HEK293 (cell line): ENCODE results near the gene MAS1.

Experiments
- CTCF ChIA-PET: fragments of 350-600 bp; formaldehyde crosslinking; extraction: SDS; loops from one replicate; lab custom pipeline; 2021; ENCODE audit warnings: antibody characterized with exemption; lab: Yijun Ruan, JAX
- POLR2A ChIA-PET: fragments of 300-600 bp; formaldehyde crosslinking; extraction: SDS; loops from one replicate; lab custom pipeline; 2020; ENCODE audit warnings: antibody characterized with exemption, inconsistent platforms; lab: Yijun Ruan, JAX
- H3K27ac ChIP-seq: fragments of 200-500 bp; sonication (Bioruptor generic); 2 replicates; pipeline ENCODE4 v1.5.1; 2014; ENCODE audit warnings: low read depth, low read length, control low read depth, inconsistent platforms; ENCODE audit errors: extremely low read depth
- H3K36me3 ChIP-seq, 2 experiments: fragments of 200-500 bp in 1 of 2; sonication (Bioruptor generic) in 1 of 2; 1 replicate in 1 of 2; 2 replicates in 1 of 2; pipeline ENCODE4 v1.5.1; 2014 to 2017; ENCODE audit warnings: inconsistent platforms in 2 of 2, low read length in 2 of 2; ENCODE audit not compliant: control insufficient read depth in 2 of 2, insufficient read depth in 1 of 2
- H3K4me1 ChIP-seq: fragments of 200-500 bp; sonication (Bioruptor generic); 2 replicates; pipeline ENCODE4 v1.5.1; 2014; ENCODE audit warnings: mild to moderate bottlenecking, low read length, inconsistent platforms; ENCODE audit not compliant: control insufficient read depth, insufficient read depth
- H3K4me3 ChIP-seq: 2 replicates; pipeline ENCODE4 v1.5.1; 2011; ENCODE audit warnings: low read depth, mild to moderate bottlenecking, control low read depth, low read length, moderate library complexity
- H3K9me3 ChIP-seq: fragments of 200-500 bp; sonication (Bioruptor generic); 2 replicates; pipeline ENCODE4 v1.5.1; 2014; ENCODE audit warnings: low read depth, low read length, inconsistent platforms; ENCODE audit not compliant: control insufficient read depth, insufficient read depth
- ATF2 ChIP-seq: fragments of 450-650 bp; formaldehyde crosslinking; IDR thresholded peaks from 2 replicates; pipeline ENCODE4 v1.5.1; 2016; ENCODE audit warnings: missing biosample characterization, missing genetic modification characterization, low read depth
- CTCF ChIP-seq: fragments of 450-650 bp; formaldehyde crosslinking; IDR thresholded peaks from 2 replicates; pipeline ENCODE4 v1.5.1; 2016; ENCODE audit warnings: missing biosample characterization, missing genetic modification characterization
- EGR2 ChIP-seq: fragments of 450-650 bp; formaldehyde crosslinking; IDR thresholded peaks from 2 replicates; pipeline ENCODE4 v1.5.1; 2016; ENCODE audit warnings: low read depth, missing biosample characterization, missing genetic modification characterization
- GLI2 ChIP-seq: fragments of 450-650 bp; formaldehyde crosslinking; IDR thresholded peaks from 2 replicates; pipeline ENCODE4; 2017; ENCODE audit warnings: missing biosample characterization, missing genetic modification characterization, low read depth, borderline replicate concordance
- KLF17 ChIP-seq: fragments of 450-650 bp; formaldehyde crosslinking; IDR thresholded peaks from 2 replicates; pipeline ENCODE4 v1.5.1; 2016; ENCODE audit warnings: missing biosample characterization, missing genetic modification characterization
- PRDM1 ChIP-seq: fragments of 450-650 bp; formaldehyde crosslinking; IDR thresholded peaks from 2 replicates; pipeline ENCODE4; 2016; ENCODE audit warnings: missing biosample characterization, missing genetic modification characterization
- SP7 ChIP-seq: fragments of 450-650 bp; formaldehyde crosslinking; IDR thresholded peaks from 2 replicates; pipeline ENCODE4 v1.5.1; 2016; ENCODE audit warnings: missing biosample characterization, missing genetic modification characterization
- TCF7L2 ChIP-seq: IDR thresholded peaks from 2 replicates; pipeline ENCODE4 v1.6.1; 2011; ENCODE audit warnings: low read depth, mild to moderate bottlenecking, inconsistent platforms, low read length, moderate library complexity, borderline replicate concordance
- ZBTB7A ChIP-seq: fragments of 450-650 bp; formaldehyde crosslinking; IDR thresholded peaks from 2 replicates; pipeline ENCODE4 v1.5.1; 2016; ENCODE audit warnings: low read depth, missing biosample characterization, missing genetic modification characterization
- ZNF157 ChIP-seq: fragments of 450-650 bp; formaldehyde crosslinking; IDR thresholded peaks from 2 replicates; pipeline ENCODE4 v1.5.1; 2016; ENCODE audit warnings: missing biosample characterization, missing genetic modification characterization
- ZNF223 ChIP-seq: fragments of 450-650 bp; formaldehyde crosslinking; IDR thresholded peaks from 2 replicates; pipeline ENCODE4 v1.5.1; 2016; ENCODE audit warnings: missing biosample characterization, missing genetic modification characterization
- ZNF302 ChIP-seq: fragments of 450-650 bp; formaldehyde crosslinking; IDR thresholded peaks from 2 replicates; pipeline ENCODE4 v1.5.1; 2016; ENCODE audit warnings: missing biosample characterization, missing genetic modification characterization, low read depth
- ZNF354C ChIP-seq: fragments of 450-650 bp; formaldehyde crosslinking; IDR thresholded peaks from 2 replicates; pipeline ENCODE4 v1.5.1; 2016; ENCODE audit warnings: missing biosample characterization, missing genetic modification characterization, low read depth, borderline replicate concordance
- ZNF513 ChIP-seq: fragments of 450-650 bp; IDR thresholded peaks from 2 replicates; pipeline ENCODE4 v1.5.1; 2018; ENCODE audit warnings: missing biosample characterization, missing genetic modification characterization
- ZNF571 ChIP-seq: fragments of 450-650 bp; formaldehyde crosslinking; IDR thresholded peaks from 2 replicates; pipeline ENCODE4 v1.5.0; 2017; ENCODE audit warnings: missing biosample characterization, missing genetic modification characterization
- ZNF585B ChIP-seq: fragments of 450-650 bp; formaldehyde crosslinking; IDR thresholded peaks from 2 replicates; pipeline ENCODE4 v1.5.1; 2016; ENCODE audit warnings: missing biosample characterization, missing genetic modification characterization
- ZNF596 ChIP-seq: fragments of 450-650 bp; IDR thresholded peaks from 2 replicates; pipeline ENCODE4 v1.5.0; 2018; ENCODE audit warnings: missing biosample characterization, mild to moderate bottlenecking, missing genetic modification characterization, moderate library complexity
- ZNF670 ChIP-seq: fragments of 450-650 bp; formaldehyde crosslinking; IDR thresholded peaks from 2 replicates; pipeline ENCODE4 v1.5.1; 2016; ENCODE audit warnings: missing biosample characterization, missing genetic modification characterization, low read depth
- ZNF701 ChIP-seq: fragments of 450-650 bp; formaldehyde crosslinking; IDR thresholded peaks from 2 replicates; pipeline ENCODE4 v1.5.1; 2016; ENCODE audit warnings: missing biosample characterization, missing genetic modification characterization
- ZNF792 ChIP-seq: fragments of 450-650 bp; formaldehyde crosslinking; IDR thresholded peaks from 2 replicates; pipeline ENCODE4 v1.5.1; 2016; ENCODE audit warnings: missing biosample characterization, missing genetic modification characterization
- ZSCAN16 ChIP-seq: fragments of 450-650 bp; formaldehyde crosslinking; IDR thresholded peaks from 2 replicates; pipeline ENCODE4 v1.5.1; 2016; ENCODE audit warnings: missing biosample characterization, missing genetic modification characterization
- ZSCAN4 ChIP-seq: fragments of 450-650 bp; formaldehyde crosslinking; IDR thresholded peaks from 2 replicates; pipeline ENCODE4 v1.5.1; 2017; ENCODE audit warnings: missing biosample characterization, missing genetic modification characterization
- ZXDB ChIP-seq: fragments of 450-650 bp; formaldehyde crosslinking; IDR thresholded peaks from 2 replicates; pipeline ENCODE4 v1.5.1; 2016; ENCODE audit warnings: missing biosample characterization, missing genetic modification characterization

Gene MAS1

GRCh38 chr6:159933077-159933476, 42.3 kb downstream of the MAS1 start:
- Histone ChIP-seq H3K4me1 (no peaks in the 10 kb centered on the region), H3K27ac (no peak overlapping the region), H3K9me3 (no peaks in the 10 kb centered on the region), H3K4me3 (no peak overlapping the region), H3K36me3 (no peaks in the 10 kb centered on the region)
- POLR2A ChIA-PET = no interaction called here
- TF ChIP-seq ZNF701 (tag by site-specific recombination) (no peak), GLI2 (tag by site-specific recombination) (no peak), TCF7L2 (no peak), ZNF792 (tag by site-specific recombination) (no peak), ZSCAN16 (tag by site-specific recombination) (no peak), ZNF302 (no peak), ZBTB7A (tag by site-specific recombination) (no peak)
- CTCF ChIA-PET = interaction anchor here (0.6 to 1.2 kb wide), 3 partner anchors 10 to 155 kb away, joined by 3 to 4 read pairs (median 3); no protein-coding TSS in a partner anchor

- no peak overlapping the region for H3K27ac ChIP-seq
- TF ChIP-seq GLI2 (tag by site-specific recombination) (no peak), ZNF157 (tag by site-specific recombination) (no peak), ZNF670 (tag by site-specific recombination) (no peak), PRDM1 (tag by site-specific recombination) (no peak), ZNF596 (tag by site-specific recombination) (no peak), ZNF571 (no peak), CTCF (no peak), ZSCAN4 (tag by site-specific recombination) (no peak), ATF2 (tag by site-specific recombination) (no peak), ZNF513 (tag by site-specific recombination) (no peak), SP7 (tag by site-specific recombination) (no peak), ZNF585B (tag by site-specific recombination) (no peak), ZXDB (tag by site-specific recombination) (no peak), EGR2 (no peak), KLF17 (tag by site-specific recombination) (no peak), ZNF223 (no peak), ZNF354C (tag by site-specific recombination) (no peak)
- TF ChIP-seq, all 188 proteins: peak for 0
- H3K4me1 ChIP-seq = no peaks in the 10 kb centered on the region
- ChIA-PET POLR2A (interaction anchor here (1.0 kb wide), 1 partner anchor 21 kb away, joined by 3 read pairs; no protein-coding TSS in a partner anchor), CTCF (interaction anchor here (1.0 kb wide), 1 partner anchor 71 kb away, joined by 4 read pairs; no protein-coding TSS in a partner anchor)
- no peaks in the 10 kb centered on the region for H3K36me3 ChIP-seq
- H3K9me3 ChIP-seq = no peaks in the 10 kb centered on the region
- no peak overlapping the region for H3K4me3 ChIP-seq
Measured at GRCh38 chr6:159934181-159934580, 43.4 kb downstream of the MAS1 start.
